WI38 (cell line): ENCODE results near the gene XYLB.
A peak's percentile ranks its signal among the peaks of the same experiment; 100 is the strongest.

Source experiments
- H3K4me3 ChIP-seq: 2 replicates; pipeline ENCODE4 v1.5.1; 2011; ENCODE audit warnings: low read depth, mild to moderate bottlenecking, control low read depth, low read length
- TF ChIP-seq, protein P1 (sequence below): IDR thresholded peaks from 2 replicates; pipeline ENCODE4 v1.5.1; 2012; ENCODE audit warnings: low read depth, mild to moderate bottlenecking, control low read depth, low read length

The XYLB gene

DNA sequence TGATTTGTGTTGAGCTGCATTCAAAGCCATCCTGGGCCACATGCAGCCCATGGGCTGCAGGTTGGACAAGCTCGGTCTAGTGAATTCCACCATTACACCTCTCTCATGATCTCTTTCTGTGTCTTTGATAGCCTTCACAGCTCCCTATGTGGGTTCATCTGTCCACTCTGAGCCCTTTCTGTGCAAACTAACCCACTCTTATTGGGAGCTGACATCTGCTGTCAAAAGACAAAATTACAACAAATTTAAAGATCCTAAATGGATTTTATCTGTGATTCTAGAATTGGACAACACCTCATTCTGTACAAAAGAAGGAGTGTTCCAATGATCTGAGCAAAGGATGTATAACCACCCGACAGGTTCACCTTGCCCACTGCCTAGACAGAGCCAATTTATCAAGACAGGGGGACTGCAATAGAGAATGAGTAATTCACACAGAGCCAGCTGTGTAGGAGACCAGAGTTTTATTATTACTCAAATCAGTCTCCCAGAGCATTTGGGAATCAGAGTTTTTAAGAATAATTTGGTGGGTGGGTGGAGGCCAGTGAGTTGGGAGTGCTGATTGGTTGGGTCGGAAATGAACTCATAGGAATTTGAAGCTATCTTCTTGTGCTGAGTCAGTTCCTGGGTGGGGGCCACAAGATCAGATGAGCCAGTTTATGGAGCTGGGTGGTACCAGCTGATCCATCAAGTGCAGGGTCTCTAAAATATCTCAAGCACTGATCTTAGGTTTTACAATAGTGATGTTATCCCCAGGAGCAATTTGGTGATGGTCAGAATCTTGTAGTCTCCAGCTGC, 2.6 kb upstream of the XYLB start:
- TF ChIP-seq, protein P1, sequence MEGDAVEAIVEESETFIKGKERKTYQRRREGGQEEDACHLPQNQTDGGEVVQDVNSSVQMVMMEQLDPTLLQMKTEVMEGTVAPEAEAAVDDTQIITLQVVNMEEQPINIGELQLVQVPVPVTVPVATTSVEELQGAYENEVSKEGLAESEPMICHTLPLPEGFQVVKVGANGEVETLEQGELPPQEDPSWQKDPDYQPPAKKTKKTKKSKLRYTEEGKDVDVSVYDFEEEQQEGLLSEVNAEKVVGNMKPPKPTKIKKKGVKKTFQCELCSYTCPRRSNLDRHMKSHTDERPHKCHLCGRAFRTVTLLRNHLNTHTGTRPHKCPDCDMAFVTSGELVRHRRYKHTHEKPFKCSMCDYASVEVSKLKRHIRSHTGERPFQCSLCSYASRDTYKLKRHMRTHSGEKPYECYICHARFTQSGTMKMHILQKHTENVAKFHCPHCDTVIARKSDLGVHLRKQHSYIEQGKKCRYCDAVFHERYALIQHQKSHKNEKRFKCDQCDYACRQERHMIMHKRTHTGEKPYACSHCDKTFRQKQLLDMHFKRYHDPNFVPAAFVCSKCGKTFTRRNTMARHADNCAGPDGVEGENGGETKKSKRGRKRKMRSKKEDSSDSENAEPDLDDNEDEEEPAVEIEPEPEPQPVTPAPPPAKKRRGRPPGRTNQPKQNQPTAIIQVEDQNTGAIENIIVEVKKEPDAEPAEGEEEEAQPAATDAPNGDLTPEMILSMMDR: no peak

DNA sequence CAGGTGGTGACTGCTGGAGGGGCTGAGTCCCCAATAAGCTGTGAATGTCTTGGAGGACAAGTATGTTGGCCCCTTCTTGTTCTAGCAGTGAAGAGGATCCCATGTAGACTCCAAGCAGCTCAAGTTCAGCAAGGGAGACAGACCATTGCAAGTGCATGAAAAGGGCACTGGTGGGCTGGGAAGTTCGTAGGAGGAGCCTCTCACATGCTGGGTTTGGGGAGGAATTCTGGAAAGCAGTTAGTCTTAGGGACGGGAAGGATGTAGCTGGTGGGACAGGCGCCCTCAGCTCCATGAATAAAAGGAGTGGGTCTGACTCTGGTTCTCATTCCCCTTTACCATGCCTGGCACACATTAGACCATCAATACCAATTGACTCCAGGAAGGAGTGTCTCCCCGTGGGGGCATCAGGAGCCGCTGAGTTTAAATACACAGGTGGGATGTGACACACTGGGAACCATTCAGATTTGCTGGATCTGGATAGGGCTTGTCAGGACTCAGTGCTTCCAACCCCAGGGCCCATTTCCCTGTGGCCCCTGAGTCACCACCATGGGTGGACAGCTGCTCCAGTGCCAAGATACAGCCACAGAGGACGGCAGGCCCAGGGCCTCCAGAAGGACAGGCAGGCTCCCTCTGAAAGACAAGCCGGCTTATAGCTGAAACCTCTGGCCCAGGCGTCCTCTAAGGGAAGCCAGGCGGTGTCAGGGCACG, 552 bp upstream of the XYLB start:
- TF ChIP-seq, protein P1: no peak
- H3K4me3 ChIP-seq: peak overlapping the region; percentile 68

More for the DNA sequence above, 2.6 kb upstream of the XYLB start:
- no peak overlapping the region for H3K4me3 ChIP-seq

DNA sequence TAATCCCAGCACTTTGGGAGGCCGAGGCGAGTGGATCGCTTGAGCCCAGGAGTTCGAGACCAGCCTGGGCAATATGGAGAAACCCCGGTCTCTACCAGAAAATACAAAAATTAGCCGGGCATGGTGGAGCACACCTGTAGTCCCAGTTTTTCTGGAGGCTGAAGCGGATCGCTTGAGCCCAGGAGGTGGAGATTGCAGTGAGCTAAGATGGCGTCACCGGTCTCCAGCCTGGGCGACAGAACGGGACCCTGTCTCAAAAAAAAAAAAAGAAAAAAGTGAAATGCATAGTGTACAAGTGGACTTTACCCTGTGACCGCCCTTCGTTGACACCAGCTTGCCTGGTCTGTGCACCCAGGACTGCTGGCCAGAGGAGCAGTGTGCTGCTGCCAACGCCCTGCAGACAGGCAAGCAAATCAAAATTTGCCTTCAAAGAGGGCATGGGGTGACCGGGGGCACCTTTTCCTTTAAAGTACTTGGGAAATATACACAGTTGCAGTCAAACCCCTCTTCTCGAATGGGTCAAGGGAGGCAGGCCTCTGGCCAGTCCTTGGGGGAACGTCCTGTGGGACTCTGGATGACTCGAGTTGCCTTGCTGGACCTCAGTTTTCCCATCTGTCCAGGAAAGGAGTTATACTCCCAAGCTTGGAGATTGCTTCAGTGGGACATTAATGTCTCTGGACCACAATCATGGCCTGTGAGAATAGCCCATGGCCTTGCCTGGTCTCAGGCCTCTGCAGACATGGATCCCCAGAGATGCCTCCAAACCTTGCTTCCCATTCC, 1.0 kb downstream of the XYLB start:
- TF ChIP-seq, protein P1: no peak
- H3K4me3 ChIP-seq: peak overlapping the region; percentile 68

DNA sequence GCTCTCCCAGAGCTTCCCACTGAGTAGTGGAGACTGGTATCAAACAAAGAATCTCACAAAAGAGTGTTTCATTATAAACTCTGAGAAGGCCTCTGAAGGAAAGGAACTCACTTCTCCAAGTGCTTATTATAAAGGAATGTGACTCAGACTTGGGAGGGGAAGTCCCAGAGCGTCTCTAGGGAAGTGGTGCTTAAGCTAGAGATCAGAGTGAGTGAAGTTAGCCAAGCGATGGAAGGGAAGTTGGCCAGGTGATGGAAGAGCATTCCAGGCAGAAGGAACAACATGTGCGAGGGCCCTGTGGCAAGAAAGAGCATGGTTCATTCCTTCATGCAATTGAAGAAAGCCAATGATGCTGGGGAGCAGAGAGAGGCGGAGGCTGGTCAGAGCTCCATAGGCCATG, 2.3 kb downstream of the XYLB start:
- H3K4me3 ChIP-seq: no peak overlapping the region

DNA sequence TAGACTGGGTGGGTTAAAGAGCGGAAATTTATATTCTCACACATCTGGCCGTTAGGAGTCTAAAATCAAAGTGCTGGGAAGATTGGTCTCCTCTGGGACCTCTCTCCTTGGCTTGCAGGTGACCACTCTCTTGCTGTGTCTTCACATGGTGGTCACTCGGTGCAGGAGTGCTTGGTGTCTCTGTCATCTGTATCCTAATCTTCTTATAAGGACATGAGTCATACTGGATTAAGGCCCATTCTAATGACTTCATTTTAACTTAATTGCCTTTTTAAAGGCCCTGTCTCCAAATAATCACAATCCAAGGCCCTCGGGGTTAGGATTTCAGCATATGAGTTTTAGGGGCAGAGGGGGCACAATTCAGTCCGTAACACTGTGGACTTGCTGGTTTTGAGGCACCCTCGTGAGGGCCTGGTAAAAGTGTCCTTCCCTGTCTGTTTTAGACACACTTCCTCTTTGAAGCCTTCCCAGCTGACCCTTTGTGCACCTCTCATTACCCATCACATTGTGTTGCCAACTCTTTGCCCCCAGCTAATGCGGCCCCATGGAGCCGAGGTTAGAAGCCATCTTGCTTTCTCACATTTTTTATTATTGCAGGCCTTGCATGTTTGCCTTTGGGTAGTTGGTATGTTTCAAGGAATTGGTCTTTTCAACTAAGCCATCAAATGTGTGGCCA, 3.2 kb downstream of the XYLB start:
- H3K4me3 ChIP-seq: no peak overlapping the region
- TF ChIP-seq, protein P1: no peak

More for the DNA sequence above, 2.3 kb downstream of the XYLB start:
- TF ChIP-seq, protein P1: no peak

DNA sequence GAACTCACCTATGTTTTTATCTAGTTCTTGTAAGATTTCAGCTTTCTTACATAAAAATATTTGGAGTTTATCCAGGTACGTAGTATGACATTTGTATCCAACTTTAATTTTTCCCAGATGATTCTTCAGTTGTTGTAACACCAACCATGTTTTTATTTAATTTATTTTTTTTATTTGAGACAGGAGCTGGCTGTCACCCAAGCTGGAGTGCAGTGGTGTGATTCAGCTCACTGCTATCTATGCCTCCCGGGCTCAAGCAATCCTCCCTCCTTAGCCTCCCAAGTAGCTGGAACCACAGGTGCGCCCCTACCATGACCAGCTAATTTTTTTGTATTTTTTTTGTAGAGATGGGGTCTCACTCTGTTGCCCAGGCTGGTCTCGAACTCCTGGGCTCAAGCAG, 6.6 kb downstream of the XYLB start:
- H3K4me3 ChIP-seq: no peak overlapping the region
- TF ChIP-seq, protein P1: no peak
